Measurements from ENCODE around the gene TTC33.
A peak's percentile ranks its signal among the peaks of the same experiment; 100 is the strongest.

The TTC33 gene

DNA sequence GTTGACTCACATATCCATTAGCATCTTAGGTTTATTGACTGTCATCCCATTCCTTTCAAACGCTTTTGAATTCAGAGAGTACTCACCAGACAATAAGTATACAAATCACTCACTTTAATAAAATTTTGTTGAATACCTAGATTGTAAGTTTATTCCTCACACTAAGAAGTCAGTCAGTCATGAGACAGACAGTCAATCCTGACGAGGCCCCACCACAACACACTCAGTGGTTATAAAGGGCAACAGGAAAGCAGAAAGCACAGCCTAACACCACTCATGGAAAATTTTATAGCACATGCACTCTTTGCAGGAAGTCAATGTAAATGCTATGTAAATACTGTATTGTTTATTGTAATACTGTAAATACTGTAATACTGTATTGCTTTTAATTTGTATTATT lies 252.3 kb downstream of the TTC33 start:
- no peak for DNase-seq

DNA sequence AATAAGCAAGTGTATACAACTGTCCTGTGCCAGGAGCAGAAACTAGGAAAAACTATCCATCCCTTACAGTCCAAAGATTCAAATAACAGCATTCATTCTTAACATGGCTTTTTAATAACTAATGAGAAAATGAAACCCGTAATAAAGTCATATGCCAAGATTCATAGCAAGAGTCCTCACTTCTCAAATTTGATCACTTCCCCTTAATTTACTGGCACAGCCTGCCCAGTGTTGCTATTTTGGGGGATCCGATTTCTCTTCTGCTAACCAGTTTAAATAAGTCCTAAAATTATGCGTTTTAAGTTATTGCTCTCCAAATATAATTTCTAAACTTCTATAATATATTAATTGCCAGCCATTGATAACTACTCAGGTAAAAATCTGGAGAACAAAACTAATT lies 253.0 kb downstream of the TTC33 start:
- DNase-seq: no peak

GRCh38 chr5:40501711-40502444 lies 253.9 kb downstream of the TTC33 start:
- DNase-seq: no peak

DNA sequence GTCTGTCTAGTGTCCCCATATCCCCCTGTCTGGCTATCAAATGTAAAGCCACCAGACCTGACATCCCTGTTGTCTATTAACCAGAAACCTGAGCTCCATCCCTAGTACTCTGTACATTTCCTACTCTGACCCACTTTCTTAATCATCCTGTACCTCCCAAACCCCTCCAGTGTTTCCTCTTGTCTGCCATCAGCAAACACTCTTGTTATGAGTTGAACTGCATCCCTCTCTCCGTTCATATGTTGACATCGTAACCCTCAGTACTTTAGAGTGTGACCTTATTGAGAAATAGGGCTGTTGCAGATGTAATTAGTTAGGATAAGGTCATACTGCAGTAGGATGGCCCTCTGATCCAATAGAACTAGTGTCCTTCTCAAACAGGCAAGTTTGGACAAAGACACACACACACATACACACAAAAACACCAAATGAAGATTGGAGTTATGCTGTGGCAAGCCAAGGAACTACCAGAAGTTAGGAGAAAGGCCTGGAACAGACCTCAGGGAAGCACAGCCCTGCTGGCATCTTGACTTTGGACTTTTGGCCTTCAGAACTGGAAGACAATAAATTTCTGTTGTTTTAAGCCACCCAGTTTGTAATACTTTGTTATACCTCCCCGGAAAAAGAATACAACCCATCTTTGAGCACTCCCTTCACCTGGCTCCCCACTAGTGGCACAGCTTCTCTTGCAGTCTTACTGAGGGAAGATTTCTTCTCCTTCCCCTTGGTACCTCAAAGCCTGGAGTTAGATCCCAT lies 256.1 kb downstream of the TTC33 start:
- no peak for DNase-seq

DNA sequence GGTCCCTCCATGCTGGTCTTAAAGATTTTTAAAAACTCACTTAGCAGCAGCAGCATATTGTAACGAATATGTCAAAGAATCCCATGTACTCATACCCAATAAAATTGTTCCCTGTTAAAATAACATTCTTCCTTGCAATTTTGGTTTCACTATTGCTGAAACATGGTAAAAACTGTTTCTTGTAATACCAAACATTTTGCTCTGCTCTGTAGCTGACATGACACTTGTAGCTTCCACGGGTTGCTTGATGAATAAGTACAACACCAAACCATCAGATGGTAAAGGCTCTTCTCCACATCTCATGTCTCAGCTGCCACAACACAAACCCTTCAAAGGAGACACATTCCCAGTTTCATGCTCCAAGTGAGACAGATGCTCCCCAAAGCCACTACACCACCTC lies 256.8 kb downstream of the TTC33 start:
- DNase-seq: no peak

- DNase-seq: no peak
Measured at GRCh38 chr5:40497573-40497972, 258.2 kb downstream of the TTC33 start.

- no peak for DNase-seq
Measured at GRCh38 chr5:40495237-40495635, 260.5 kb downstream of the TTC33 start.

DNA sequence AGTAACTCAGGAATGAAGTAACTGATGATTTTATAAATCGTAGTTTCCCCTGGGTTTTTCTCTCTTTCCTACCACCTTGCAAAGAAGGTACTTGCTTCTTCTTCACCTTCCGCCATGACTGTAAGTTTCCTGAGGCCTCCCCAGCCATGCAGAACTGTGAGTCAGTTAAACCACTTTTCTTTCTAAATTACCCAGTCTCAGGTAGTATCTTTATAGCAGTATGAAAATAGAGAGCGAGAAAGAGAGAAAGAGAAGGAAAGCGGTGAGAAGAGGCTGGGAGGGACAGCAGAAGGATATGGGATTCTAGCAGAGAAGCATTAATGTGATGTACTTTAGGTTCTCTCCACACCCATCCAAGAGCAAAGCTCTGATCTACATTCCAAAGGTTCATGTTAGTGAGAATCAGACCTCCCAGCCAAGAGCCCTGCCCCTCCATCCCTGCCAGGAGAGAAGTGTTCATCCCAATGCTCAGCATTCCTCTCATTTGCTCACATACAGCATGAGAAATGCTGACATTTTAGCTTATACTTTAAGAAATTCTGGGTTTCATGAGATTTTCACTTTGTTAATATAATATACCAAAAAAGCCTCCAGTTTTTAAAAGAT lies 261.0 kb downstream of the TTC33 start:
- DNase-seq: no peak

GRCh38 chr5:40492056-40492455 lies 263.7 kb downstream of the TTC33 start:
- no peak for DNase-seq

DNA sequence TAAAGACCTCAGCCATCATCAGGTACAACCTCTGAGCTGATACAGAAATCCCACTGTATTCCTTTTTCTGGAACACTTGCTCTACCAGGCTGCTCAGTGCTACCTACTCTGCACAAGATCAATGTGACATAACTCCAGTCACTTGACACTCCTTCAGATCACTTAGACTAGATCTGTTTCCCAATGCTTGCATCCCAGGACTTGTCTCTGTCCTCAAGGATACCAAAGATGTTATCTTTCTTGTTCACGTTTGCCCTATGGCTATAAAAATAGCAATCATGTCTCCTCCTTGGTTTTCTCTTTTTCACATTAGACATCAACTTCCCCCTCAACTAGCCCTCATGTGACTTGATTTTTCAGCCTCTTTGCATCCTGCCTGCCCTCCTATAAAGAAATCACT lies 264.1 kb downstream of the TTC33 start:
- DNase-seq: no peak

DNA sequence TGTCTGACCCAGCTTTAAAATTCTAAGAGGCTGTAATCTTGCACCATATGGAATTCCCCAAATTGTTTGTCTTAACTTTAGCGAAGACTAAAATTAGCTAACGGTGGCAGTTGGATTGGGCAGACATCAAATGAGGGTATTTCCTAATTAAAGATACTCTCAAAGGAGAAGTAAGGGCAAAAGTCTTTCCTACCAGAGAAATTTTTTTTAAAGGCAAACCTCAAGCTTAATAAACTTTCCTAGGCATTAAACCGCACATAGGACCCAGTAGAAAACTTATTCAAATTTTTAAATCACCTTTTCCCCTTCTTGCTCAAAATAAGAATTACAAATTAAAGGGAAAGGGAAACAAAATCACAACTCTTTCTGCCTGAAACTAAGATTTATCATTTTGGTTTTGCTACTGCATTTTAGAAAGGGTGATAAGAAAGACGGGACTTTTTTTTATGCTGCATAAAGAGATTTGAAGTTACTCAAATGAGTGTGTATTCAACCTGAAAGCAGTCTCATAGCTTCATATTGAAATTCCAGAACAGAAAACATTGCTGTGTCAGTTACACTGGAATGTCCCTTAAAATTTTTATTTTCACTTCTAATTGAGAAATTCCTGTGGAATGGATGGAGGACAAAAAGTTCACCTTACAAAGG lies 265.2 kb downstream of the TTC33 start:
- DNase-seq: no peak

- DNase-seq: no peak
Measured at GRCh38 chr5:40489421-40489820, 266.3 kb downstream of the TTC33 start.

GRCh38 chr5:40486437-40487275 lies 269.1 kb downstream of the TTC33 start:
- peak; percentile 39 for DNase-seq

GRCh38 chr5:40485021-40485998 lies 270.5 kb downstream of the TTC33 start:
- no peak for DNase-seq

GRCh38 chr5:40484495-40484894 lies 271.3 kb downstream of the TTC33 start:
- DNase-seq: no peak

GRCh38 chr5:40483316-40483715 lies 272.4 kb downstream of the TTC33 start:
- no peak for DNase-seq

GRCh38 chr5:40481241-40481640 lies 274.5 kb downstream of the TTC33 start:
- no peak for DNase-seq

- no peak for DNase-seq
Measured at GRCh38 chr5:40480392-40480791, 275.4 kb downstream of the TTC33 start.

DNA sequence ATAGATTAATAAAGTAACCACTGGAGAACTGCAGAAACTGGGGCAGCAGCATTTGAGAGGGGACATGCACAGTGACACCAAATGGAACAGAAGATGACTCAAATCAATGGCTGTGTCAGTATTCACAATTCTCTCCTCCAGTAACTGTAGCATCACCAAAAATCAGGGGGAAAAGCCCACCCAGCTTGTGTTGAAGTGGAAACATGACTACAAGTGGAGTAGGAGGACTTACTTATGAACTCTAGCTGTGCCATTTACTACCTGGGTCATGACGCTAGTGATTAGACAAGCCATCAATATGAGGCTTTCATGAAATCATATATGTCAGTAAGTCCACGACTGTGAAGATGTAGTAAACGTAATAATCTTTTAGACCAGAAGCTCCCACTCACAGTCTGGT lies 275.8 kb downstream of the TTC33 start:
- no peak for DNase-seq

- no peak for DNase-seq
Measured at GRCh38 chr5:40478766-40479165, 277.0 kb downstream of the TTC33 start.

GRCh38 chr5:40477856-40478546 lies 277.8 kb downstream of the TTC33 start:
- no peak for DNase-seq
